H1 (cell line): ENCODE measurements around the gene P3H1. TPM values are rescaled to one million over a fixed set of nuclear protein-coding genes. Genes with fewer than 3 reads are reported as not detected.

ENCODE experiments used
- CTCF ChIA-PET: fragments of 300-600 bp; sonication (Branson Sonifier 250); formaldehyde crosslinking; loops from one replicate; lab custom pipeline; 2021; ENCODE audit not compliant: partially characterized antibody; lab: Charles Lee
- POLR2A ChIA-PET: fragments of 300-600 bp; sonication (Branson Sonifier 250); formaldehyde crosslinking; loops from one replicate; lab custom pipeline; 2021; ENCODE audit warnings: inconsistent platforms; ENCODE audit not compliant: partially characterized antibody; lab: Charles Lee
- DNase-seq, 2 experiments: peaks; one replicate each; pipeline versions ENCODE4 v3.0.0 to v3.0.0-alpha.2; 2010 to 2022; ENCODE audit warnings: low spot score in 2 of 2, low read depth in 1 of 2, mixed read lengths in 1 of 2
- FAIRE-seq: peaks from 2 replicates; lab custom pipeline; 2011; peaks lifted over from hg19 to GRCh38; lab: Jason Lieb, UNC
- H2AFZ ChIP-seq: 2 replicates; pipeline ENCODE4 v1.8.1; 2012; ENCODE audit warnings: low read length, inconsistent platforms
- H2AK5ac ChIP-seq: 2 replicates; pipeline ENCODE4 v1.6.1; 2013; ENCODE audit warnings: low read depth, low read length
- H2BK120ac ChIP-seq: replicated peaks from 2 replicates; pipeline ENCODE3; 2013; ENCODE audit warnings: low read depth, low read length, inconsistent platforms
- H2BK12ac ChIP-seq: 2 replicates; pipeline ENCODE4 v1.6.1; 2013; ENCODE audit warnings: low read depth, low read length
- H2BK15ac ChIP-seq: 2 replicates; pipeline ENCODE4 v1.6.1; 2013; ENCODE audit warnings: low read length
- H2BK20ac ChIP-seq: 2 replicates; pipeline ENCODE4 v1.6.1; 2013; ENCODE audit warnings: low read length
- H2BK5ac ChIP-seq: 2 replicates; pipeline ENCODE4 v1.6.1; 2013; ENCODE audit warnings: low read depth, low read length
- H3K14ac ChIP-seq: 2 replicates; pipeline ENCODE4 v1.6.1; 2013; ENCODE audit warnings: inconsistent platforms; ENCODE audit not compliant: insufficient read length
- H3K18ac ChIP-seq: 2 replicates; pipeline ENCODE4 v1.6.1; 2013; ENCODE audit warnings: low read length; ENCODE audit errors: extremely low read depth
- H3K23ac ChIP-seq: 2 replicates; pipeline ENCODE4 v1.6.1; 2013; ENCODE audit warnings: inconsistent platforms; ENCODE audit not compliant: insufficient read length
- H3K23me2 ChIP-seq: 2 replicates; pipeline ENCODE4 v1.6.1; 2013; ENCODE audit warnings: low read depth, low read length
- H3K27ac ChIP-seq: 2 replicates; pipeline ENCODE4 v1.6.1; 2011; ENCODE audit warnings: low read depth, low read length, inconsistent platforms
- H3K27me3 ChIP-seq, 4 experiments: replicated peaks in 1 of 4; 1 replicate in 1 of 4; 2 replicates in 3 of 4; pipeline versions ENCODE4 v1.6.1 to v1.8.1; 2011 to 2013; ENCODE audit warnings: low read length in 3 of 4, mild to moderate bottlenecking in 3 of 4, inconsistent platforms in 2 of 4, mixed read lengths in 2 of 4, moderate library complexity in 1 of 4; ENCODE audit not compliant: control insufficient read depth in 3 of 4, insufficient read depth in 3 of 4; ENCODE audit errors: extremely low read depth in 1 of 4
- H3K36me3 ChIP-seq, 4 experiments: 2 replicates each; pipeline versions ENCODE4 v1.6.1 to v1.8.1; 2011 to 2013; ENCODE audit warnings: mild to moderate bottlenecking in 4 of 4, low read length in 3 of 4, moderate library complexity in 2 of 4, control low read depth in 1 of 4, inconsistent platforms in 1 of 4; ENCODE audit not compliant: insufficient read depth in 4 of 4, control insufficient read depth in 2 of 4
- H3K4ac ChIP-seq: replicated peaks from 2 replicates; pipeline ENCODE3; 2013; ENCODE audit warnings: low read length, low read depth, mixed read lengths, inconsistent platforms; ENCODE audit not compliant: insufficient read length
- H3K4me1 ChIP-seq, 4 experiments: replicated peaks in 1 of 4; 1 replicate in 1 of 4; 2 replicates in 3 of 4; pipeline versions ENCODE4 v1.6.1 to v1.8.1; 2011 to 2013; ENCODE audit warnings: low read length in 3 of 4, inconsistent platforms in 2 of 4, mixed read lengths in 1 of 4; ENCODE audit not compliant: insufficient read depth in 4 of 4, control insufficient read depth in 3 of 4
- H3K4me2 ChIP-seq, 2 experiments: 2 replicates each; pipeline versions ENCODE4 v1.6.1 to v1.8.1; 2011 to 2013; ENCODE audit warnings: low read depth in 2 of 2, low read length in 2 of 2, control low read depth in 1 of 2, inconsistent platforms in 1 of 2, mild to moderate bottlenecking in 1 of 2; ENCODE audit not compliant: insufficient read depth in 1 of 2
- H3K4me3 ChIP-seq, 4 experiments: fragments of 200-600, 300-600 bp in 1 of 4; sonication (generic), shearing (Covaris generic), sonication (Bioruptor Twin) in 1 of 4; 2 replicates each; pipeline versions ENCODE4 v1.5.1 to v1.8.1; 2011 to 2016; ENCODE audit warnings: low read length in 4 of 4, low read depth in 3 of 4, control low read depth in 2 of 4, inconsistent platforms in 2 of 4, mild to moderate bottlenecking in 2 of 4, mixed read lengths in 1 of 4, moderate library complexity in 1 of 4; ENCODE audit not compliant: insufficient read depth in 2 of 4; ENCODE audit errors: extremely low read depth in 1 of 4
- H3K56ac ChIP-seq: replicated peaks from 2 replicates; pipeline ENCODE3; 2013; ENCODE audit warnings: low read depth, mild to moderate bottlenecking, mixed read lengths, low read length, inconsistent platforms; ENCODE audit not compliant: insufficient read length
- H3K79me1 ChIP-seq: 2 replicates; pipeline ENCODE4 v1.6.1; 2013; ENCODE audit warnings: low read depth, low read length, control low read depth
- H3K79me2 ChIP-seq, 2 experiments: 2 replicates each; pipeline versions ENCODE4 v1.6.1 to v1.8.1; 2012 to 2013; ENCODE audit warnings: low read length in 2 of 2, mild to moderate bottlenecking in 2 of 2, inconsistent platforms in 1 of 2; ENCODE audit not compliant: insufficient read depth in 2 of 2, control insufficient read depth in 1 of 2
- H3K9ac ChIP-seq, 4 experiments: replicated peaks in 1 of 4; 1 replicate in 1 of 4; 2 replicates in 3 of 4; pipeline versions ENCODE4 v1.6.1 to v1.8.1; 2011 to 2013; ENCODE audit warnings: low read depth in 3 of 4, low read length in 3 of 4, control low read depth in 2 of 4, mild to moderate bottlenecking in 2 of 4, moderate library complexity in 2 of 4, inconsistent platforms in 1 of 4; ENCODE audit errors: extremely low read depth in 1 of 4
- H3K9me3 ChIP-seq, 2 experiments: 2 replicates each; pipeline versions ENCODE4 v1.6.1 to v1.8.1; 2012 to 2013; ENCODE audit warnings: mild to moderate bottlenecking in 2 of 2, moderate library complexity in 2 of 2, control low read depth in 1 of 2, inconsistent platforms in 1 of 2, low read depth in 1 of 2, low read length in 1 of 2, mixed read lengths in 1 of 2; ENCODE audit not compliant: insufficient read depth in 2 of 2
- H4K20me1 ChIP-seq, 2 experiments: replicated peaks in 1 of 2; 2 replicates each; pipeline versions ENCODE3 to v1.8.1; 2011 to 2013; ENCODE audit warnings: inconsistent platforms in 2 of 2, low read length in 2 of 2, mild to moderate bottlenecking in 1 of 2; ENCODE audit not compliant: insufficient read depth in 2 of 2, control insufficient read depth in 1 of 2
- H4K5ac ChIP-seq: 2 replicates; pipeline ENCODE4 v1.6.1; 2013; ENCODE audit warnings: low read length, low read depth, mixed read lengths, inconsistent platforms; ENCODE audit not compliant: insufficient read length
- H4K8ac ChIP-seq: 2 replicates; pipeline ENCODE4 v1.8.0; 2013; ENCODE audit warnings: mild to moderate bottlenecking, moderate library complexity, low read length, inconsistent platforms; ENCODE audit not compliant: insufficient read depth; ENCODE audit errors: extremely low read depth
- H4K91ac ChIP-seq: replicated peaks from 2 replicates; pipeline ENCODE3; 2013; ENCODE audit warnings: low read length, mixed read lengths, inconsistent platforms; ENCODE audit not compliant: insufficient read length
- BRCA1 ChIP-seq: IDR thresholded peaks from 2 replicates; pipeline ENCODE4 v1.6.1; 2012; ENCODE audit warnings: low read depth, low read length, improper control_type of control experiment
- EGR1 ChIP-seq: IDR thresholded peaks from 2 replicates; pipeline ENCODE4 v1.6.1; 2011; ENCODE audit warnings: low read depth, low read length, borderline replicate concordance
- WGBS, 2 experiments: shearing (Covaris generic) in 1 of 2; methylation state at CpG; one replicate each; pipeline versions ENCODE4 v1.1.6 to v1.1.7; 2013 to 2015; ENCODE audit warnings: low lambda C conversion rate in 2 of 2, mixed read lengths in 2 of 2, inconsistent platforms in 1 of 2, low coverage in 1 of 2, missing lambda C conversion rate in 1 of 2; ENCODE audit not compliant: insufficient replicate concordance in 2 of 2, insufficient coverage in 1 of 2, insufficient read length in 1 of 2; ENCODE audit errors: extremely low coverage in 1 of 2, missing lambda C conversion rate in 1 of 2; 5-methylcytosine and 5-hydroxymethylcytosine counted together
- polyA plus RNA-seq, 7 experiments: library from polyadenylated mRNA; depleted of rRNA in 3 of 7; stranded (reverse) in 5 of 7; unstranded in 2 of 7; fragments of >200 nt in 5 of 7; fragments of 200-250 nt in 2 of 7; gene quantifications; 1 replicate in 5 of 7; 2 replicates in 1 of 7; 4 replicates in 1 of 7; pipeline versions ENCODE4 v1.2.1 to v1.2.3, GENCODE V29; 2011 to 2013; ENCODE audit warnings: missing spikeins in 2 of 7, mixed read lengths in 2 of 7
- total RNA-seq: library from RNA; stranded (reverse); fragmentation: NEBNext Ultra II Directional; extraction: Animal tissue kit (Norgen Biotek cat#: 25700); gene quantifications from 2 replicates; pipeline ENCODE4 v1.2.1, GENCODE V29; 2021

Gene P3H1
- total and polyA plus RNA-seq, 2 of the 8 experiments (the other 6 are each of a cell fraction or from before 2014, with no cell fraction given), result 58.4 to 87.5 TPM

- ChIA-PET POLR2A (interaction anchor here (1.2 to 3.7 kb wide), 7 partner anchors 11 to 63 kb away, joined by 3 to 9 read pairs (median 3); partner anchors contain the start of genes C1orf50, P3H1 and YBX1), CTCF (interaction anchor here (0.5 to 9.8 kb wide), 17 partner anchors 11 to 1154 kb away, joined by 3 to 77 read pairs (median 4); no protein-coding TSS in a partner anchor)
- H3K9me3 ChIP-seq, result no peaks in the 10 kb centered on the region
- no peak overlapping the region for H2BK5ac ChIP-seq
- H3K14ac ChIP-seq, result no peak overlapping the region
- 95% methylated on average over 8 of the region's 8 CpGs; no CpG with 5 or more reads in 1 of the 2 experiments for WGBS, 2 experiments
- no peaks in the 10 kb centered on the region for H3K79me2 ChIP-seq
- H3K36me3 ChIP-seq, result peaks cover 6 to 27% (median 11%) of the 10 kb centered on the region in 4 experiments
- H3K4ac ChIP-seq, result no peak overlapping the region
- H2BK20ac ChIP-seq, result no peak overlapping the region
- no peak overlapping the region for H3K4me2 ChIP-seq
- TF ChIP-seq EGR1 (no peak), BRCA1 (no peak)
- no peak overlapping the region for H2BK12ac ChIP-seq
- no peaks in the 10 kb centered on the region for H3K23me2 ChIP-seq
- H2AK5ac ChIP-seq, result no peak overlapping the region
- no peak overlapping the region for H2BK120ac ChIP-seq
- H3K18ac ChIP-seq, result no peak overlapping the region
- peaks cover 0 to 14% (median 9%) of the 10 kb centered on the region in 4 experiments; a peak in 6 of 7 replicates for H3K4me1 ChIP-seq
- no peak overlapping the region for H2BK15ac ChIP-seq
- no peak overlapping the region for H4K91ac ChIP-seq
- no peak overlapping the region for H4K5ac ChIP-seq
- FAIRE-seq (no peak), DNase-seq (no peak)
- H3K9ac ChIP-seq, result no peak overlapping the region
- H3K23ac ChIP-seq, result no peak overlapping the region
- no peak overlapping the region for H3K27ac ChIP-seq
- H3K56ac ChIP-seq, result no peak overlapping the region
- peaks cover 0 to 4% of the 10 kb centered on the region in 2 experiments for H4K20me1 ChIP-seq
- no peak overlapping the region for H4K8ac ChIP-seq
- no peak overlapping the region for H2AFZ ChIP-seq
- no peak overlapping the region for H3K4me3 ChIP-seq
- no peaks in the 10 kb centered on the region for H3K27me3 ChIP-seq
- H3K79me1 ChIP-seq, result no peaks in the 10 kb centered on the region
Observed at GRCh38 chr1:42745851-42746250, 21.0 kb downstream of the P3H1 start.
